HG03469 (cell line): ENCODE results near the gene ASPN.

Experiments used
- ATAC-seq: cut with Tn5 transposase; IDR thresholded peaks from one replicate; pipeline ENCODE4 v1.9.1; 2021; ENCODE audit warnings: mild to moderate bottlenecking, moderate library complexity, moderate number of reproducible peaks; ENCODE audit not compliant: unreplicated experiment

Gene ASPN

GRCh38 chr9:92482329-92482728 is at the start of gene ASPN:
ASPN (minus strand) TSS chr9:92482506.
- no peak for ATAC-seq

DNA sequence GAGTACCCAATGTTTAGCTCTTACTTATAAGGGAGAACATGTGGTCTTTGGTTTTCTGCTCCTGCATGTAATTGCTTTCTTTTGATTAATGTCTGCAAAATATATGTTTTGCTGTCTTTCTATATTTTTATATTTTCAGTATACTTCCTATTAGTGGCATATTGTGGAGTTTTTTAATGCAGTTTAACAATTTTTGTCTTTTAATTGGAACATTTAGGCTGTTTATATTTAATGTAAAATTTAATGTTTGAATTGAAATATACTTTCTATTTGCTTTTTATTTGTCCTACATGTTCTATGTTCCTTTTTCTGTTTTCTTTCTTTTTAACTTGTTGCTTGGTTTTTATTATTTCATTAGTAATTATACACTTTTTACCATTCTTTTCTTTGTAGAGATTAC is 48.6 kb upstream of the ASPN start:
- ATAC-seq: no peak

- ATAC-seq: no peak
Measured at GRCh38 chr9:92529124-92529523, 46.8 kb upstream of the ASPN start.

DNA sequence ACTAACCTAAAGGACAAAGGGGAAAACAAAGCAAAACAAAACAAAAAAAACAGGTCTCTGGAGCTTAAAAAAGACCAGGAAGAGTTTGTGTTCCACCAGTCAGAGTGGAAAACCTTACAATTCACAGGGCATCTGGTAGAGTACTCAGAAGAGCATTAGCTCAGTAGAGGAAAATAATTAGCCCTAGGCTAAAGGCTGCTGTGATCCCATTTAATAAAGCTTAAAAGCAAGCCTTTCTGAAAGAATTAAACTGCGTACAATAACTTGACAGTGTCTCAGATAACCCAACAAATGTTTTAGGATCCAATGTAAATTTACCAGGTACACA is 46.2 kb upstream of the ASPN start:
- no peak for ATAC-seq

DNA sequence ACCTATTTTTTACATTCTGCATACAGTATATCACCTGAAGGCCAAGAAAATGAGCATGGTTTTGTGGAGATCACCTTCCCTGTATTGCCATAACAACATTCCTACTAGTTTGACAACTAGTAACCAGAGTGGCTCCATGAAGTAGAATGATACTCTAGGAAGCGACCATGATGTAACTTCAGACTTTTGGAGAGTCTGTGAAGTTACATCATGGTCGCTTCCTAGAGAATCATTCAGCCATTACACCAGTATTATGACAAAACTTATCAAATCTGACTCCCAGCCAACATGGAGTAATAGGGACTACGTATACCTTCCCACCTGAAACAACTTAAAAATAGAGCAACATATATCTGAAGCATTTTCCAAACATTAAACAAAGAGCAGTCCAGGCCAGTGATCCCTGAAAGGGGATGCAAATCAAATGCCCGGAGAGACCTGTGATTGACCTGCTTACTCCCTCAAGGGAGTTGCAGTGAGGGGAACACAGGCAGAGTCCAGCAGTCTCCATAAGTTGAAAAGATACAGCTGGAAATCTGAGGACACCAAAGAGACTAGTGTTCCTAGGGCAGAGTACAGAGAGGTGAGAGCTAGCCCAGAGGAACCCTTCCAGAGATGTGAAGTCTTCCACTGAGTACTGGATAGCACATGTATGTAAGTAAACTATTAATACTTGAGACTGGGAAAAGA is 45.7 kb upstream of the ASPN start:
- no peak for ATAC-seq

DNA sequence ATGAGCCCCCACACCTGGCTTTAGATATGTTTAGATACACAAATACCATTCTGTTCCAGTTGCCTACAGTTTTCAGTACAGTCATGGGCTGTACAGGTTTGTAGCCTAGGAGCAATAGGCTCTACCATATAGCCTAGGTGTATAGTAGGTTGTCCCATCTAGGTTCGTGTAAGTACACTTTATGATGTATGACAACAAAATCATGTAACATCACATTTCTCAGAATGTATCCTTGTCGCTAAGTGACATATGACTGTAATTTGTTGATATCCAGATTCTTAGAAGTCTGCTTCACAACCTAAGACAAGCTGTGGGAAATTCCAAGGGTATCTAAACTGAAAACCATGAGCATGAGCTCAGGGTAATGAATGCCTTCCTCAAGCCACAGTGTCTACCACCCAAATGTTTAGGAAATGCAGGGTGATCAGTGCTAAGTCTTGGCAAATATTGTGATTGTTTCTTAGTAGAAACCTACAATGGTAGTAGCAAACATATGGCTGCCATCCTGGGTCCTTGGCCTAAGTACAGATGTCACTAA is 45.1 kb upstream of the ASPN start:
- no peak for ATAC-seq

DNA sequence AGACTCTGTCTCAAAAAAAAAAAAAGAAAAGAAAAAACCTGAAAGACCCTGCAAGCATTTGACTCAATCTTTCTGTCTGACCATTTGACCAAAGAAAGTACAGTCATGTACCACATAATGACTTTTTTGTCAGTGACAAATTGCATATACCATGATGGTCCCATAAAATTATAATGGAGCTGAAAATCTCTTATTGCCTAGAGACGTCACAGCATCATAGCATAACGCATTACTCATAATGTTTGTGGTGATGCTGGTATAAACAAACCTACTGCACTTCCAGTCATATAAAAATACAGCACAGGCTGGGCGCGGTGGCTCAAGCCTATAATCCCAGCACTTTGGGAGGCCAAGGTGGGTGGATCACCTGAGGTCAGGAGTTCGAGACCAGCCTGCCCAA is 43.0 kb upstream of the ASPN start:
- no peak for ATAC-seq

GRCh38 chr9:92524881-92525280 is 42.6 kb upstream of the ASPN start:
- no peak for ATAC-seq

GRCh38 chr9:92522983-92523970 is 41.0 kb upstream of the ASPN start:
- no peak for ATAC-seq

DNA sequence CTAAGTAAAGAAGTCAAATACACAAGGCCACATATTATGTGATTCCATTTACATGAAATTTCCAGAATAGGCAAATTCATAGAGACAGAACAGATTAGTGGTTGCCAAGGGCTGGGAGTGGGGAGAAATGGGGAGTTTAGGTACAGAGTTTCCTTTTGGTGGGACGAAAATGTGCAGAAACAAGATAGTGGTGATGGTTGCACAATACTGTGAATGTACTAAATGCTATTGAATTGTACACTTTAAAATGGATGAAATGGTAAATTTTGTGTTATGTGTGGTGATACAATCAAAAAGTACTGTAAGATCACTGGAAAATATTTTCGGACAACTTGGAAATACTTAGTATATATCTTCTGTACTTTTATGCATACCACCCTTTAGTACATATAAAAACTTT is 38.5 kb upstream of the ASPN start:
- ATAC-seq: no peak

DNA sequence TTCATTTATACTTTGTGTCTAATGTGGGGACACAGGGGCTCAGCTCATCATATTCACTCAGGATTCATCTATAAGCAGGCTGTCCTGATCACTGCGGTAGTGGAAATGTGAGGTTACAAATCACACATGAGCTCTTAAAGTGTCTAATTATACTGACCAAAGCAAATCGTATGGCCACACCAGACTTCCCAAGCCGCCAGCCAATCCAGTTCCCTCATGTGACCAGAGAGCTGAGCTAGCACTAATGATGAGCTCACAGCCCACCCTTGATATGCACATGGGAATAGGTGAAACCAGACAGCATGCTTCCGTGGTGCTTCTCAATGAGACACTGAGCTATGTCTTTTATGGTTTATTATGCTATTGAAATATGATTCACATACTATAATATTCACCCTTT is 35.9 kb upstream of the ASPN start:
- no peak for ATAC-seq

DNA sequence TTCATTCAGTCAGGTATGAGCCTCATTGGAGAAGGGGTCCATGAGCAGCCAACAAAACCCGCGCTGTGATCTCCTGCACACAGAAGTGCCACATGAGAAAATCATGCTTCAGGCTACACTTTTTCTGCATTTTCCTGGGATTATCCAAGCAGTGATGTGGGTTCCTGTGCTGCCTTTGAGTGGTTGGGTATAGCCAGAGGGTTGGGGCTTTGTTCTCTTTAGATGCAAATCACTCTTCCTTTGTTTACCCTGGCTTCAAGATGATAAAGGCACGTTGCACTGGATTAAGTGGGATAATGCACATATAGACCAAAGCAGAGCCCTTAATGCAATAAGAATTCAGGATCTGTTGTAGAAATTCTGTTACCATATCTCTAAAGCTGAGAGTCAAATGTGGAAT is 34.7 kb upstream of the ASPN start:
- ATAC-seq: no peak

GRCh38 chr9:92516521-92516920 is 34.2 kb upstream of the ASPN start:
- no peak for ATAC-seq

DNA sequence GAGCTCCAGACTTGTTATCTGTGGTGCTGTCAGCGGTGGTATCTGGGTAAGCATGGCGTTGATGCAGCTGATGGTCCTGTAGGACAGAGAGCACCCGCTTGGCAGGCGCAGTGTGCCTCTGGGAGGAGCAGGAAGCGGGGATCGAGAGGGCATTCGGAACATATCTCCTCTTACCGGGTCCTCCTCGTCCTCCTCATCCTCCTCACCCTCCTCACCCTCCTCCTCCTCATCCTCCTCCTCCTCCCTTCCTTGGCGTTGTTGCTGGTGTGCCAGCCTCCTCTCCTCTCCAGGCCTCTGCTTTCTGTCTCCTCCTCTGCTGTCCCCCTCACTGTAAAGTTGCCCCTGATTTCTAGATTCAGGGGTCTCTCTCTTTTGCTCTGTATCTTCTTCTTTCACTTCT is 32.3 kb upstream of the ASPN start:
- ATAC-seq: no peak

- ATAC-seq: no peak
Measured at GRCh38 chr9:92513349-92513748, 31.0 kb upstream of the ASPN start.

DNA sequence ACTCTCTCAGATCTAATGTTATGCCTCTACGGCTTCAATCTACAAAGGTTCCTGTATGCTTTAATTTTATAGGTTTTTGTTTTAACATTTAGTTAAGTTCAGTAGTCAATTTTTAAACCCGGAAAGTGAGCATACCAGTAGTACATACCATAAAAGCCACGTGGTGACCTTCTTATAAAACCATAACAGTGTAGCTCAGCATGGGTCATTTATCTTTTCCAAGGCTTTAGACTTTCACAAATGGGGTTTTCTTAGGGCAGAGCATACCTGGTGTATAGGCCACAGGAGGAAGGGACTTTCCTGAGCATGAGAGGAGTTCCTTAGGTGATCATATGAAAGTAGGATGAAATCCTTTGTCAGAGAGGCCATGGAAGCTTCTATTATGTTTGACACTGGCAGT is 30.3 kb upstream of the ASPN start:
- no peak for ATAC-seq

DNA sequence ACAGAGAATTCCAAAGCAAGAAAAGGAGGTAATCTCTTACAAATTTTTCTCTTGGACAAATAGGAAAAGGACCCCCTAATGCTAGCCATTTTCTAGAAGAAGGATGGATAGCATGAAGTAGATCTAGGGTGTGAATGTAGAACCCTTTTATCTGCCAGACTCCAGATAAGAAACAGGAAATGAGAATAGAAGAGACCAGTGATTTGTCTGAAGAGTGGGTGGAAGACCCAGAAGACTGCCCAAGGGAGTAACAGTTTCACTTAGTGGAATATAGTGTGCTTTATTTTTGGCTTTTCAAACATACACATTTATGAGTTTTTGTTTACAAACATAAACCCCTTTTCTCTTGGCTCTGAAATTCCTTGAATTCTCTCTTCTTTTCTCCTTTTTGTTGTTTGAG is 28.4 kb upstream of the ASPN start:
- no peak for ATAC-seq

DNA sequence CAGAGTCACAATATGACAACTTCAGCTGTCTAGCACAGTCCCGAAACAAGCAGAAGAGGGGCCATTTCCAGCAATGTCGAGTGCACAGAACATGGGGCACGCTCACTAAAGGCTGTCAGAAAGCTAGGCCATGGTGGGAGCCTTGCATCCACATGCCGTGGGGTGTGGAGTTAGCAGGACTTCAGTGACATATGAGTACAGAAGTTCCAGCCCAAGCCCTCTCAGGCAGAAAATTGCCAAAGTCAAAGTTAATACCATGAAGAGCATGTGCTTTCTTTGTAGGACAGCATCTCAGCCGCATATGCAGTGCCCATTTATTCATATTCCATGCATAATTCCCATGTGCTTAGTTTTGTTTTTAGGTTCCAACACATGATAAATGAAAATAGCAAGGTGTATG is 26.7 kb upstream of the ASPN start:
- ATAC-seq: no peak

GRCh38 chr9:92508018-92508820 is 25.9 kb upstream of the ASPN start:
- no peak for ATAC-seq

DNA sequence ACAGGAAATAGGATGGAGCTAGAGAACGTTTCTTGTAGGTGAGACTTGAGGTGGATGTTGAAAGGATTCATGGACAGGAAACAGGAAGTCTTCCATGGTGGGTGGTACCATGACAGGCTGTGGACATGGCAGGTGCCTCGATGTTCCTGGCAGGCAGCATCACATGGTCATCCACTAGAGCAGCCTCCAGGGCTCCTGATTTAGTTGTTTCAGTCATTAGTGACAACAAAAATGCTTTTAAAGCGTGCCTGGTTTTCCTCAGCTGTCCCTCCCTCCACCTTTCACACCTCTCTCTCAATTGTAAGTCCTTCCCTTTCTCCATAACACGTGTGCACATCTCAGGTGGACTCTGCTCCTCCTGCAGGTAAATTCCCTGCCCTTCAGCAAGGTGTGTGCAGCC is 25.2 kb upstream of the ASPN start:
- no peak for ATAC-seq

DNA sequence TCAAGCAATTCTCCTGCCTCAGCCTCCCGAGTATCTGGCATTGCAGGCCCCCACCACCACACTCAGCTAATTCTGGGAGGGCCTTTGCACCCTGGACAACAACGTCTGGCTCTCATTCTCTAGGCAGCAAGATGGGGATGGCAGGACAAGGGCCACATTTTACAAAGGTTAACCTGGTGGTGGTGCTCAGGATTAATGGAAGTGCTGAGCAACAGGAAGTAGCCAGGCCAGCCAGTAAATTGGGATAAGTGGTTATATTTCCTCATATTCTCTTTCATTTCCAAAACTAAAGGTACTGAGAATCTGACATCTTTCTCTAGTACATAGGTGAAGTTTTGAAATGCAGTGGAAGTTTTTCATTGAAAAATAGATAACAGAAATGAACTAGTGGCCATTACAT is 24.7 kb upstream of the ASPN start:
- ATAC-seq: no peak
